Fibroblast of lung (primary cell): ENCODE data around the gene RELCH. TPM values are rescaled to one million over a fixed set of nuclear protein-coding genes. Genes with fewer than 3 reads are reported as not detected.
A peak's percentile ranks its signal among the peaks of the same experiment; 100 is the strongest.

Source experiments
- DNase-seq, 2 donors: peaks; one replicate each; pipeline versions ENCODE4 v3.0.0 to v3.0.0-alpha.2; 2010; ENCODE audit warnings: low read depth in 2 of 2
- H2AFZ ChIP-seq: 2 replicates; pipeline ENCODE4 v1.5.1; 2012; ENCODE audit warnings: low read length, control low read depth, inconsistent platforms
- H3K27ac ChIP-seq: 2 replicates; pipeline ENCODE4 v1.5.1; 2011; ENCODE audit warnings: low read length, control low read depth; ENCODE audit not compliant: insufficient read depth
- H3K27me3 ChIP-seq: 2 replicates; pipeline ENCODE4 v1.5.1; 2011; ENCODE audit warnings: mild to moderate bottlenecking, low read length; ENCODE audit not compliant: control insufficient read depth, insufficient read depth
- H3K36me3 ChIP-seq: 2 replicates; pipeline ENCODE4 v1.5.1; 2011; ENCODE audit warnings: low read length; ENCODE audit not compliant: control insufficient read depth, insufficient read depth
- H3K4me1 ChIP-seq: 2 replicates; pipeline ENCODE4 v1.5.1; 2011; ENCODE audit warnings: low read length; ENCODE audit not compliant: control insufficient read depth, insufficient read depth; ENCODE audit errors: extremely low read depth
- H3K4me2 ChIP-seq: 2 replicates; pipeline ENCODE4 v1.5.1; 2011; ENCODE audit warnings: low read length, control low read depth; ENCODE audit not compliant: insufficient read depth; ENCODE audit errors: extremely low read depth
- H3K4me3 ChIP-seq, 4 experiments: fragments of 200-600 bp in 1 of 4; sonication (generic) in 1 of 4; replicated peaks in 1 of 4; 2 replicates each; pipeline ENCODE4 v1.5.1; 2011 to 2016; ENCODE audit warnings: low read length in 4 of 4, low read depth in 3 of 4, mild to moderate bottlenecking in 3 of 4, control low read depth in 2 of 4, inconsistent platforms in 1 of 4, mixed read lengths in 1 of 4; ENCODE audit not compliant: insufficient read depth in 1 of 4; ENCODE audit errors: control extremely low read depth in 1 of 4
- H3K79me2 ChIP-seq: 2 replicates; pipeline ENCODE4 v1.5.1; 2012; ENCODE audit warnings: mild to moderate bottlenecking, low read length, inconsistent platforms; ENCODE audit not compliant: control insufficient read depth, insufficient read depth
- H3K9ac ChIP-seq: 2 replicates; pipeline ENCODE4 v1.5.1; 2011; ENCODE audit warnings: mild to moderate bottlenecking, low read length, control low read depth; ENCODE audit not compliant: insufficient read depth
- H3K9me3 ChIP-seq: 2 replicates; pipeline ENCODE4 v1.5.1; 2012; ENCODE audit warnings: low read depth, low read length; ENCODE audit not compliant: control insufficient read depth, insufficient read depth
- H4K20me1 ChIP-seq: 2 replicates; pipeline ENCODE4 v1.5.1; 2011; ENCODE audit warnings: low read length; ENCODE audit not compliant: control insufficient read depth, insufficient read depth; ENCODE audit errors: extremely low read depth
- EZH2 ChIP-seq: IDR thresholded peaks from 2 replicates; pipeline ENCODE4 v1.5.1; 2012; ENCODE audit warnings: low read length, control low read depth, mild to moderate bottlenecking; ENCODE audit errors: missing control alignments
- polyA plus RNA-seq, 2 donors: library from polyadenylated mRNA; depleted of rRNA in 1 of 2; stranded (reverse) in 1 of 2; unstranded in 1 of 2; fragments of >200 nt; gene quantifications; 2 replicates each; pipeline ENCODE4 v1.2.1, GENCODE V29; 2011 to 2012; ENCODE audit warnings: missing spikeins in 1 of 2
- total RNA-seq: library from RNA; depleted of rRNA; stranded (reverse); fragments of >200 nt; gene quantifications from 2 replicates; pipeline ENCODE4 v1.2.1, GENCODE V29; 2014
- TF ChIP-seq, protein P1 (sequence below), 2 donors: IDR thresholded peaks in 1 of 2; conservative IDR thresholded peaks in 1 of 2; 1 replicate in 1 of 2; 2 replicates in 1 of 2; pipeline ENCODE4 v1.5.1; 2011 to 2012; ENCODE audit warnings: low read length in 2 of 2, control low read depth in 1 of 2, inconsistent platforms in 1 of 2, low read depth in 1 of 2, mild to moderate bottlenecking in 1 of 2

Gene RELCH
- total and polyA plus RNA-seq, 2 donors (not counting 1 experiment from before 2014, with no cell fraction given), result 13.1 to 34.5 TPM

DNA sequence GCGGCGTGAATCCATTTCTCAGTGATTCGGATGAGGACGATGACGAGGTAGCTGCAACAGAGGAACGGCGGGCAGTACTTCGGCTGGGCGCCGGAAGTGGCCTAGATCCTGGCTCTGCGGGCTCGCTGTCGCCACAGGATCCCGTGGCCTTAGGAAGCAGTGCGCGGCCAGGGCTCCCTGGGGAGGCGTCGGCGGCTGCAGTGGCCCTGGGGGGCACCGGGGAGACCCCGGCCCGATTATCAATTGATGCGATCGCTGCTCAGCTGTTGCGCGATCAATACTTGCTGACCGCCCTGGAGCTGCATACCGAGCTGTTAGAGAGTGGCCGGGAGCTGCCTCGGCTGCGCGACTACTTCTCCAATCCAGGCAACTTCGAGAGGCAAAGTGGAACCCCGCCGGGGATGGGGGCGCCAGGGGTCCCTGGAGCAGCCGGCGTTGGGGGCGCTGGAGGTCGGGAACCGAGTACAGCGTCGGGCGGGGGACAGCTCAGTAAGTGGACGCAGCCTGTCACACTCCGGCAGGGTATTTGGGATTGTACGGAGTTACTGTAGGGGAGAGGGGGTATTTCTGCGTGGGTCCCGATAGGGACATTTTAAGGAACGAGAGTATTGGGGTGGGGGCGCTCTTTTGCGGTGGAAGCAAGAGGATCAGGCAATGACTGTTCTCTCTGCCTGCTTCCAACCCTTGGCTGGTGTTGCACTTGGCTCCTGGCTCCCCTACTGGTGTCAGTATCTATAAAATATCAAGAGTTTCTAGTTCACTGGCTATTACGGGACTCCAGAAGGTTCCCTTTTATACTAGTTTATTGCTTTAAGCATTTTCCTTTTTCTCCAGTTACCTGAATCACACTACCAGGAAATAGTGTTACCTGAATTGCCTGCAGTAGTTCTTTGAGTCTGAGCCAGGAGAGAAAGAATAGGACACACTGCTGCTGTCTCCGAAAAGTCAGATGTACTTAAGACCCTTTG, 772 bp downstream of the RELCH start:
- H2AFZ ChIP-seq, result peak overlapping the region; percentile 100
- H3K27ac ChIP-seq, result peak overlapping the region; percentile 85
- H3K36me3 ChIP-seq, result no peaks in the 10 kb centered on the region
- peaks cover 52% of the 10 kb centered on the region for H3K79me2 ChIP-seq
- peak overlapping the region; percentile 87 for H3K9ac ChIP-seq
- TF ChIP-seq EZH2, result no peak
- TF ChIP-seq, protein P1, sequence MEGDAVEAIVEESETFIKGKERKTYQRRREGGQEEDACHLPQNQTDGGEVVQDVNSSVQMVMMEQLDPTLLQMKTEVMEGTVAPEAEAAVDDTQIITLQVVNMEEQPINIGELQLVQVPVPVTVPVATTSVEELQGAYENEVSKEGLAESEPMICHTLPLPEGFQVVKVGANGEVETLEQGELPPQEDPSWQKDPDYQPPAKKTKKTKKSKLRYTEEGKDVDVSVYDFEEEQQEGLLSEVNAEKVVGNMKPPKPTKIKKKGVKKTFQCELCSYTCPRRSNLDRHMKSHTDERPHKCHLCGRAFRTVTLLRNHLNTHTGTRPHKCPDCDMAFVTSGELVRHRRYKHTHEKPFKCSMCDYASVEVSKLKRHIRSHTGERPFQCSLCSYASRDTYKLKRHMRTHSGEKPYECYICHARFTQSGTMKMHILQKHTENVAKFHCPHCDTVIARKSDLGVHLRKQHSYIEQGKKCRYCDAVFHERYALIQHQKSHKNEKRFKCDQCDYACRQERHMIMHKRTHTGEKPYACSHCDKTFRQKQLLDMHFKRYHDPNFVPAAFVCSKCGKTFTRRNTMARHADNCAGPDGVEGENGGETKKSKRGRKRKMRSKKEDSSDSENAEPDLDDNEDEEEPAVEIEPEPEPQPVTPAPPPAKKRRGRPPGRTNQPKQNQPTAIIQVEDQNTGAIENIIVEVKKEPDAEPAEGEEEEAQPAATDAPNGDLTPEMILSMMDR (conservative IDR thresholded peaks at IDR 0.05 in 1 of 2, IDR thresholded peaks at IDR 0.05 in 1 of 2; ENCODE audit: low read depth in 1 of 2, low read length in 2 of 2), result peak in 1 of 2 donors; percentile 16
- H3K4me2 ChIP-seq, result peak overlapping the region; percentile 94
- peak overlapping the region; percentile 69 to 99 (median 87) for H3K4me3 ChIP-seq
- H3K4me1 ChIP-seq, result no peaks in the 10 kb centered on the region
- H3K27me3 ChIP-seq, result no peaks in the 10 kb centered on the region
- no peaks in the 10 kb centered on the region for H4K20me1 ChIP-seq
- no peaks in the 10 kb centered on the region for H3K9me3 ChIP-seq
- DNase-seq, result peak; percentile 20 to 21

DNA sequence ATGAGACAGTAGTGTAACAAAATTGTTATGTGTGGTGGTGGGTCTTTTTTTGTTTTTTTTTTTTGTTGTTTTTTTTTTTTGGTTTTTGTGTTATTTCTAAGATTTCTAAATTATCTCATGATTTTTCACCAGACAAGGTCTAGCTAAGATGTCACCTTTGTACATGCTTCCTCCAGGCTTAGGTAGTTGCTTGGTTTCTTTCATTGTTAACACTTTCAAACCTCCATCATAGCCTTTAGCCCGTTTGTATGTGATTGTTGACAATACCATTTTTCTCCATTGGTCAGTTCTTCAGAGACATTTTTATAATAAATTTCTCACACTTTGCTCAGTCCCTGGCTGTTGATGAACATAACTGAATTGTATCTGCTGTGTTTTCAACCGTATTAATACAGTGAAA, 2.2 kb downstream of the RELCH start:
- H3K79me2 ChIP-seq, result peaks cover 63% of the 10 kb centered on the region
- no peak overlapping the region for H2AFZ ChIP-seq
- no peaks in the 10 kb centered on the region for H4K20me1 ChIP-seq
- TF ChIP-seq EZH2, result no peak
- TF ChIP-seq, protein P1 (conservative IDR thresholded peaks at IDR 0.05 in 1 of 2, IDR thresholded peaks at IDR 0.05 in 1 of 2; ENCODE audit: low read depth in 1 of 2, low read length in 2 of 2), result no peak
- H3K4me1 ChIP-seq, result no peaks in the 10 kb centered on the region
- no peak for DNase-seq
- H3K36me3 ChIP-seq, result no peaks in the 10 kb centered on the region
- H3K27ac ChIP-seq, result no peak overlapping the region
- H3K4me2 ChIP-seq, result peak overlapping the region; percentile 94
- no peaks in the 10 kb centered on the region for H3K27me3 ChIP-seq
- H3K4me3 ChIP-seq, result peak overlapping the region; percentile 69 to 99 (median 87)
- H3K9ac ChIP-seq, result no peak overlapping the region
- H3K9me3 ChIP-seq, result no peaks in the 10 kb centered on the region

DNA sequence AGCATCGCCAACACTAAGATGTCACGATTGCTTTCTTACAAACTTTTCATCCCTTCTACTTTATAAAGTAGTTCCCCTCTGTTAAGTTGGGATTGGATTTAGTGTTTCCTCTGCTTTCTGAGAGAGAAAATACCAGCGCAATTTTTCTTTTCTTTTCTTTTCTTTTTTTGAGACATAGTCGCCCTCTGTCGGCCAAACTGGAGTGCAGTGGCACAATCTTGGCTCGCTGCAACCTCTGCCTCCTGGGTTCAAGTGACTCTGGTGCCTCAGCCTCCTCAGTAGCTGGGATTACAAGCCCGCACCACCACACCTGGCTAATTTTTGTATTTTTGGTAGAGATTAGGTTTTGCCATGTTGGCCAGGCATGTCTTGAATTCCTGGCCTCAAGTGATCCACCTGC, 9.0 kb downstream of the RELCH start:
- H3K9ac ChIP-seq, result no peak overlapping the region
- H3K4me3 ChIP-seq, result no peak overlapping the region
- H3K27ac ChIP-seq, result no peak overlapping the region
- H4K20me1 ChIP-seq, result peaks cover 3% of the 10 kb centered on the region
- peaks cover 66% of the 10 kb centered on the region for H3K79me2 ChIP-seq
- no peak for TF ChIP-seq EZH2
- H3K36me3 ChIP-seq, result no peaks in the 10 kb centered on the region
- H3K4me1 ChIP-seq, result no peaks in the 10 kb centered on the region
- no peaks in the 10 kb centered on the region for H3K27me3 ChIP-seq
- DNase-seq, result no peak
- no peak overlapping the region for H3K4me2 ChIP-seq
- no peaks in the 10 kb centered on the region for H3K9me3 ChIP-seq
- H2AFZ ChIP-seq, result no peak overlapping the region
